A549 (cell line): ENCODE results near the gene HMGN1.

Source experiments
- BHLHE40 ChIP-seq: IDR thresholded peaks from 2 replicates; pipeline ENCODE4 v1.6.1; 2012; ENCODE audit warnings: low read depth, low read length, inconsistent platforms
- CEBPB ChIP-seq, 2 experiments: fragments of >200 bp in 1 of 2; sonication (Bioruptor Twin) in 1 of 2; formaldehyde crosslinking in 1 of 2; IDR thresholded peaks; 2 replicates each; pipeline ENCODE4 v1.6.1; 2012 to 2016
- CHD4 ChIP-seq: fragments of 200-600 bp; sonication (generic); IDR thresholded peaks from 2 replicates; pipeline ENCODE4 v1.6.1; 2016; ENCODE audit warnings: antibody characterized with exemption, mild to moderate bottlenecking, borderline replicate concordance
- CTCF ChIP-seq: fragments of >200 bp; sonication (Bioruptor Twin); formaldehyde crosslinking; IDR thresholded peaks from 3 replicates; pipeline ENCODE4 v1.5.1; 2016
- HDAC2 ChIP-seq: fragments of 200-600 bp; sonication (generic); IDR thresholded peaks from 2 replicates; pipeline ENCODE4 v1.6.1; 2016
- HMGXB4 ChIP-seq: fragments of 250-450 bp; sonication (Bioruptor Pico); IDR thresholded peaks from 2 replicates; pipeline ENCODE4 v1.5.0; 2021; ENCODE audit warnings: mild to moderate bottlenecking, moderate library complexity, borderline replicate concordance
- KDM5A ChIP-seq: fragments of 200-600 bp; sonication (generic); IDR thresholded peaks from 2 replicates; pipeline ENCODE4 v1.6.1; 2016; ENCODE audit warnings: antibody characterized with exemption, mild to moderate bottlenecking
- MAZ ChIP-seq: fragments of 150-350 bp; IDR thresholded peaks from 2 replicates; pipeline ENCODE4 v1.6.1; 2014; ENCODE audit warnings: antibody characterized with exemption, low read depth, low read length, borderline replicate concordance
- MYC ChIP-seq: IDR thresholded peaks from 2 replicates; pipeline ENCODE4 v1.6.1; 2012; ENCODE audit warnings: mild to moderate bottlenecking, inconsistent platforms, low read length, improper control_type of control experiment, borderline replicate concordance
- RAD21 ChIP-seq, 2 experiments: fragments of >200 bp in 1 of 2; sonication (Bioruptor Twin) in 1 of 2; formaldehyde crosslinking in 1 of 2; IDR thresholded peaks in 1 of 2; conservative IDR thresholded peaks in 1 of 2; 2 replicates in 1 of 2; 3 replicates in 1 of 2; pipeline ENCODE4 v1.6.1; 2012 to 2018; ENCODE audit warnings: inconsistent platforms in 1 of 2
- REST ChIP-seq: fragments of 200-600 bp; sonication (generic); IDR thresholded peaks from 2 replicates; pipeline ENCODE4 v1.6.1; 2016; ENCODE audit warnings: antibody characterized with exemption, mild to moderate bottlenecking, moderate library complexity
- SMC3 ChIP-seq: fragments of >200 bp; sonication (Bioruptor Twin); formaldehyde crosslinking; IDR thresholded peaks from 3 replicates; pipeline ENCODE4 v1.6.1; 2018; ENCODE audit warnings: inconsistent platforms
- TF ChIP-seq, protein P1 (sequence below): fragments of 150-350 bp; IDR thresholded peaks from 2 replicates; pipeline ENCODE4 v1.6.1; 2014; ENCODE audit warnings: low read depth, mild to moderate bottlenecking, low read length

- TF ChIP-seq, protein P1, sequence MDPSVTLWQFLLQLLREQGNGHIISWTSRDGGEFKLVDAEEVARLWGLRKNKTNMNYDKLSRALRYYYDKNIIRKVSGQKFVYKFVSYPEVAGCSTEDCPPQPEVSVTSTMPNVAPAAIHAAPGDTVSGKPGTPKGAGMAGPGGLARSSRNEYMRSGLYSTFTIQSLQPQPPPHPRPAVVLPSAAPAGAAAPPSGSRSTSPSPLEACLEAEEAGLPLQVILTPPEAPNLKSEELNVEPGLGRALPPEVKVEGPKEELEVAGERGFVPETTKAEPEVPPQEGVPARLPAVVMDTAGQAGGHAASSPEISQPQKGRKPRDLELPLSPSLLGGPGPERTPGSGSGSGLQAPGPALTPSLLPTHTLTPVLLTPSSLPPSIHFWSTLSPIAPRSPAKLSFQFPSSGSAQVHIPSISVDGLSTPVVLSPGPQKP: no peak
- TF ChIP-seq BHLHE40 (no peak), CTCF (no peak), MAZ (no peak), MYC (no peak), KDM5A (no peak), CEBPB (IDR thresholded peaks at IDR 0.05) (no peak), CHD4 (no peak), HDAC2 (no peak), REST (no peak), SMC3 (no peak), HMGXB4 (no peak), RAD21 (conservative IDR thresholded peaks at IDR 0.05 in 1 of 2, IDR thresholded peaks at IDR 0.05 in 1 of 2) (no peak)
Measured at GRCh38 chr21:39339231-39339630, 9.7 kb downstream of the HMGN1 start.
